Astrocyte of the spinal cord (primary cell): ENCODE results near the gene UBXN1.
"Not testable (repeated sequence)": the region's sequence is repeated elsewhere in the genome, so short reads cannot be mapped to it uniquely, and the experiment has no call there.

Experiments used
- DNase-seq: peaks from one replicate; pipeline ENCODE4 v3.0.0; 2011; ENCODE audit warnings: low read depth, low spot score
- H3K4me3 ChIP-seq: 2 replicates; pipeline ENCODE4 v1.5.1; 2011; ENCODE audit warnings: low read depth, mild to moderate bottlenecking, low read length, moderate library complexity
- CTCF ChIP-seq: IDR thresholded peaks from 2 replicates; pipeline ENCODE4 v1.5.1; 2012; ENCODE audit warnings: low read depth, mild to moderate bottlenecking, low read length, inconsistent platforms
- in situ Hi-C: cut with HindIII; loops from 2 replicates; pipeline ENCODE4 v1.10.0; 2017; ENCODE audit warnings: low sequenced_read_pairs

Gene UBXN1

GRCh38 chr11:62676698-62677097 is 2.2 kb downstream of the UBXN1 start:
- no peak overlapping the region for H3K4me3 ChIP-seq
- TF ChIP-seq CTCF, result no peak
- in situ Hi-C loops, result no loop called here
- no peak for DNase-seq

- in situ Hi-C loops, DNase-seq, H3K4me3 ChIP-seq: not testable (repeated sequence)
Observed at GRCh38 chr11:62675415-62675814, 3.5 kb downstream of the UBXN1 start.

GRCh38 chr11:62673196-62673525 is 5.7 kb downstream of the UBXN1 start:
- in situ Hi-C loops, result no loop called here
- H3K4me3 ChIP-seq, result no peak overlapping the region
- DNase-seq, result no peak
- no peak for TF ChIP-seq CTCF

- H3K4me3 ChIP-seq, result peak within 1 kb of the TSS; percentile 82
- DNase-seq, result peak; percentile 92
- in situ Hi-C loops, result no loop called here
- TF ChIP-seq CTCF, result no peak
Observed at GRCh38 chr11:62671608-62672389, 7.1 kb downstream of the UBXN1 start, which contains the start of the genes LBHD1 and UQCC3. Gene LBHD1 (minus strand): TSS chr11:62672267. CDS start chr11:62670031, 2,236 bp downstream. Gene UQCC3 (plus strand): TSS chr11:62671673. CDS start chr11:62671746, 73 bp downstream.

GRCh38 chr11:62671236-62671607 is 7.7 kb downstream of the UBXN1 start:
- no peak for DNase-seq
- in situ Hi-C loops, result no loop called here
- H3K4me3 ChIP-seq, result peak overlapping the region; percentile 82
- no peak for TF ChIP-seq CTCF

- no peak overlapping the region for H3K4me3 ChIP-seq
- TF ChIP-seq CTCF, result no peak
- DNase-seq, result no peak
- in situ Hi-C loops, result no loop called here
Observed at GRCh38 chr11:62669420-62670161, 9.3 kb downstream of the UBXN1 start.

GRCh38 chr11:62667460-62667859 is 11.4 kb downstream of the UBXN1 start:
- H3K4me3 ChIP-seq, result no peak overlapping the region
- no peak for TF ChIP-seq CTCF

More at GRCh38 chr11:62667460-62667859, 11.4 kb downstream of the UBXN1 start:
- in situ Hi-C loops, result no loop called here
- DNase-seq, result no peak
